ENCODE data around the gene MYOM1.

The MYOM1 gene

GRCh38 chr18:3119401-3120341, 100.1 kb downstream of the MYOM1 start:
- DNase-seq (ENCODE audit: low read depth, low spot score), result no peak

DNA sequence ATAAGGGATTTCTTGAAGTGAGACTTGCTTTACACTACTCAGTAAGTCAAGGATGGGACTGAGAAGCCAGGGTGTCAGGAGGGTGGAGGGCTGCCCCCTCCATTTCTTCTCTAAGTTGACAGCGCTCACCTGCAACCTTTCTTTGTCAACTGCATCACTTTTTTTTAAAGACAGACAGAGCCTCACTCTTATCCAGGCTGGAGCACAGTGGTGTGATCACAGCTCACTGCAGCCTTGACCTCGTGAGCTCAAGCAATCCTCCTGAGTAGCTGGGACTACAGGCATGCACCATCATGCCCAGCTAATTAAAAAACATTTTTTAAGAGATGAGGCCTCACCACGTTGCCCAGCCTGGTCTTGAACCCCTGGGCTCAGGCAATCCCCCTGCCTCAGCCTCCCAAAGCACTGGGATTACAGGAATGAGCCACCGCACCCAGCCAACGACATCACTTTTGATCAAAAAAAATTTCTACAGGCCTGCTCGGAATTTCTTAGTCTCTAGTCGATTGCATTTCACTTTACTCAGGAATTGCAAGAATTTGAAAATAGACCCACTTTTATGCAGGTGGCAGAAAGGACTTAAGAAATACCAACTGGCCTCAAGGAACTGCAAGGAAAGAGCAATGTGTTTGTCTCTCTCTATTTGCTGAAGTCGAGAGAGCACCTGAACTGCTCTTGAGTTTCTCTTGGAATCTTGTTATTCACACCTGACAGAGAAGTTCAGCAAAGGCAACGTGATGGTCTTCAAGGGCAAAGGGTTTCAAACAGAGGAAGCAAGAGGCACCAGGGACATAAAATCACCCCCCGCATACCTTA, 101.4 kb downstream of the MYOM1 start:
- DNase-seq (ENCODE audit: low read depth, low spot score), result no peak

DNA sequence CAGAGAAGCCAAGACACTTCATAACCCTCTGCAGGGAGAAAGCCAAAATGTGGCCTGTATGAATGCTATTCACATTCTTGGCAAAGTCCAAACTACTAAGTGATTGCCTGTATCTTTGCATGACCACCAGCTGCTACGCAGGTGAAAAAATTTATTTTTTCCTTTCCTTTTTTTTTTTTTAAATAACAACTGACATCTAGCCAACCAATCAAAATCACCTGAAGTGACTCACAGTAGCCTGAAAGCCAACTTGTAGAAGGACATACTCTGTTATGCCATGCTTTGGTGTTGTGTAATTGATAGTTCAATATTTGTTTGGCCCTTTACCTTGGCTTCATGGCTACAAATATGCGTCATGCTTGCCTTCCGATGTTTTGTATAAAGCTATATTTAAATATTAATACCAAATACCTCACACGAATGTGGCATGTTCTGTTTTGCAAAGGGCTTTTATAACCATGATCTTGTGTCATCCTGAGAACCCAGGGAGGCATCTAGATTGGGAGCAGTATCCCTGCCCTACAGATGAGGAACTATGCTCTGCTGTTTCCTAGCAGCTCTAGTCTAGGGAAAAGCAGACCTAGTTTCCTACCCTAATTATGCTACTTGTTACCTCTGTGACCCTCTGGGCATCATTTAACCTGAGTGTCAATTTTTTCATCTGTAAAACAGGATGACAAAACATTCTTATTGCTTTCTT, 102.1 kb downstream of the MYOM1 start:
- DNase-seq (ENCODE audit: low read depth, low spot score), result no peak

DNA sequence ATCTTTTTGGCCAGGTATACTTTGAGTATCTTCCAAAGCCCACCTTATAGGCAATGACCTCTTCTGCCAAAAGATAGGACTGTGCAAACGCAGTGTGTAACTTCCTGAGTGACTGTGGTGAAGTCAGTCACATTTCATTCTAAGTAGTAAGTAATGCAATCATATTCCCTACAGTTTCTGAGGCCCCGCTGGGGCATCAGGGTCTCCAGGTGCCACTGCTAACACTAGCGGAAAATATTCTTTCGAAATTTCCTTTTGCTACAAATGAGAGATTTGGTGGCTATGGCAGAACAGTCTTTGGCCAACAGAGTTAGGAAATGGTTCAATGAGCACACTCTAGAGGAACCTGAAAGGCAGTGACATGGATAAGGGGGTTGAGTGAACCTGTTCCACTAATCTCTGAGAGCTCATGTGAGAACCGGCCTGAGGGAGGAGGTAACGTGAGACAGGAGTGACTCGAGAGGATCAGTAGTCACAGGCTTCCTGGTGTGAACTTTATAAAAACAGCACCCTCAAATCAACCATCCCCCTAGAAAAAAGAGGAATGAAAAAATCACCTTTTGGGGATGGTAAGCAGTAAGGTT, 104.2 kb downstream of the MYOM1 start:
- DNase-seq (ENCODE audit: low read depth, low spot score), result no peak

GRCh38 chr18:3114451-3114850, 105.3 kb downstream of the MYOM1 start:
- DNase-seq (ENCODE audit: low read depth, low spot score), result no peak

GRCh38 chr18:3114026-3114425, 105.7 kb downstream of the MYOM1 start:
- DNase-seq (ENCODE audit: low read depth, low spot score), result no peak

GRCh38 chr18:3111523-3112240, 108.1 kb downstream of the MYOM1 start:
- no peak for DNase-seq (ENCODE audit: low read depth, low spot score)

DNA sequence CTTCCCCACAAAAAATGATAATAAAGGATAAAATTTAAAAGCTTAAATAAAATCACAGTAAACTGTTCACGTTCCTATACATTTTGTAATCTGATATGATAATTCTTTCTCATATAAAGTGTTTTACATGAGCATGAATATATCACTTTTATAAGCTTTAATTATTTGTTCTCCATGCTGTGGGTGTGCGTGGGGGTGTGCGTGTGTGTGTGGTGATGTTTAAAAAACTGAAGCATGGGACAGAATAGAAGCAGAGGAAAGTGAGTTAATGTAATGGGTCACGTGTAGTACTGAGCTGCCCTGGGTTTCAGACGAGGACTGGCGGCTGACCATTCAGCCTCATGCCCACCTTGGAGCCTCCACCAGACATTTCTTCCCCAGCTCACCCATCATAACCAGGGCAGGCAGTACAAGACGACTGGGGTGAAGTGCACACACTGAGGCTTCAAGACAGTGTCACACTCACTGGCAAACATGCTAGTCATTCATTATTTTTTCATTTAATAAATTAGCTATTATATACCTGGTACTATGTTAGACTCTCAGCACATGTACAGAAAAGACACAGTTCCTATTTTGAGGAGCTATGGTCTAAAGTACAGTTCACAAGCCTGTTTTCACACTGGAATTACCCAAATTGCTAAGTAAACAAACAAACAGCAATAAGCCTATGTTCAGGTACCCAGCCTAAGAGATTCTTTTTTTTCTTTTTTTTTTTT, 109.6 kb downstream of the MYOM1 start:
- no peak for DNase-seq (ENCODE audit: low read depth, low spot score)

- DNase-seq (ENCODE audit: low read depth, low spot score), result peak; percentile 68
Observed at GRCh38 chr18:3107740-3108151, 112.0 kb downstream of the MYOM1 start.

DNA sequence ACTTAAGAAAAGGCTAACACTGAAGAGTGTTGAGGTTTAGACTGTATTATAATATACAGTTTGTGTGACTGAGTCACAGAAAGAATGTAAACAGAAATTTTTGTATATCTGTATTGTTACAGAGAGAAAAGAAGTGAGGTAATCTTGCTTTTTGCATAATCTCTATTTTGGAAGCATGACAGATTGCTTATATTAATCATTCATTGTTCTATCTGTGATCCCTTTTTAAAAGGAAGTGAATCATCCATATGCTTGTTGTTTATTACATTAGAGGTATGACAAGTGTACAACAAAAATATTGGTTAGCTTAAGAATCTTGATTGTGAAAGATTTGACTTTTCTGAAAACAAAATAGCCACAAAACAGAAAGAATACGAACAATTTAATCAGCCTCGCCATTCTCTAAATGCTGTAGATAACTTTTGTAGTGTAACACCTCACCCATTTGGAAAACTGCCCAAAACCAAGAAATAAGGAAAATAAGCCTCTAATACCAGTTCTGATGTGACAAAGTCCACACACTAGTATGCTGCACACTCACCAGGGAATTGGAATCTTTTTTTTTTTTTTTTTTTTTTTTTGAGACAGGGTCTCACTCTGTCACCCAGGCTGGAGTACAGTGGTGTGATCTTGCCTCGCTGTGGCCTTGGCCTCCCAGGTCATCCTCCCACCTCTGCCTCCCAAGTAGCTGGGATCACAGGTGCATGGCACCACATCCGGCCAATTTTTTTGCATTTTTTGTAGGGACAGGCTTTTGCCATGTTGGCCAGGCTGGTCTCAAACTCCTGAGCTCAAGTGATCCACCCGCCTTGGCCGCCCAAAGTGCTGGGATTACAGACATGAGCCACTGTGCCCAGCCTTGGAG, 115.3 kb downstream of the MYOM1 start:
- DNase-seq (ENCODE audit: low read depth, low spot score), result no peak

GRCh38 chr18:3103576-3103975, 116.2 kb downstream of the MYOM1 start:
- no peak for DNase-seq (ENCODE audit: low read depth, low spot score)

- no peak for DNase-seq (ENCODE audit: low read depth, low spot score)
Observed at GRCh38 chr18:3102983-3103382, 116.8 kb downstream of the MYOM1 start.

DNA sequence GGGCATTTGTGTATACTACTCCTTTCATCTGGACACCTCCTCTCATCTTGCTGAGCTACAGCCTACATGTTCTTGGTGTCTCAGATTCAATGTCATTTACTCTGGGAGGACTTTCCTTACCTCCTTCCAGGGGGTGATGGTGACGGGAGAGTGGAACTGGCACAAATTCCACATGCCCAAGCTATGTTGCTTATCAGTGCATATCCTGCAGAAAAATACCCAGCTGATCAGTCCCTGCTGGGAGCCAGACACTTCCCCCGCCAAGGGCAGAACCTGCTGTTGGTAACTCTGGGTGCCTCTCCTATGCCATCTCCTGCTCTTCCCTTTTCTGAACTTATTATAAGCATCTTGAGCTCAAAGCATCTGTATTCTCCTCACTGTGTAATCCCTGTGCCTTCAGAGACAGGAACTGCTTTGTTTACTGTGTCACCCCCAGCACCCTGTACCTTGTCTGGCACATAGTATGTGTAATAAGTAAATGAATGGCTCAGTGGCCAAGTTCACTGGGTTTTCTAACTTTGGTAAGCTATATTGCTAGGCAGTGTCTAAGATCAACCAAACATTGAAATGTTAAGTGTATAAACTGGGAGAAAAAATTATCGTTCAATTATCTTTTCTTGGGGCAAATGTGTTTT, 119.2 kb downstream of the MYOM1 start:
- DNase-seq (ENCODE audit: low read depth, low spot score), result no peak

GRCh38 chr18:3099327-3099726, 120.4 kb downstream of the MYOM1 start:
- DNase-seq (ENCODE audit: low read depth, low spot score), result no peak

GRCh38 chr18:3097082-3097481, 122.7 kb downstream of the MYOM1 start:
- no peak for DNase-seq (ENCODE audit: low read depth, low spot score)

GRCh38 chr18:3095921-3096320, 123.8 kb downstream of the MYOM1 start:
- no peak for DNase-seq (ENCODE audit: low read depth, low spot score)

DNA sequence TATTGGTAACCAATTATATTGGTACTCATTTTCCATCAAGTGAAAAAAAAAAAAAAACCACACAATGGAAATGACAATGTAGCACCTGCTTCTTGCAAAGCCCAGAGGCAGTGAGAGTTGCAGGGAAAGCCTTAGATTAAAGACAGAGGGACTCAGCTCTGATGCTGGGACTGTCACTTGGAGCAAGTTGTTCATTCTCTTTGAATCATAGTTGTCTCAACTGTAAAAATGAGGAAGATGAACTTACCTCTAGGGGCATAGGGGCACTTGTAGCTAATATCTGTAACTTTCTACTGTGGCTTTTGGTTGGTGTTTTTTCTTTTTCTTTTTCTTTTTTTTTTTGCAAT, 125.5 kb downstream of the MYOM1 start:
- no peak for DNase-seq (ENCODE audit: low read depth, low spot score)

DNA sequence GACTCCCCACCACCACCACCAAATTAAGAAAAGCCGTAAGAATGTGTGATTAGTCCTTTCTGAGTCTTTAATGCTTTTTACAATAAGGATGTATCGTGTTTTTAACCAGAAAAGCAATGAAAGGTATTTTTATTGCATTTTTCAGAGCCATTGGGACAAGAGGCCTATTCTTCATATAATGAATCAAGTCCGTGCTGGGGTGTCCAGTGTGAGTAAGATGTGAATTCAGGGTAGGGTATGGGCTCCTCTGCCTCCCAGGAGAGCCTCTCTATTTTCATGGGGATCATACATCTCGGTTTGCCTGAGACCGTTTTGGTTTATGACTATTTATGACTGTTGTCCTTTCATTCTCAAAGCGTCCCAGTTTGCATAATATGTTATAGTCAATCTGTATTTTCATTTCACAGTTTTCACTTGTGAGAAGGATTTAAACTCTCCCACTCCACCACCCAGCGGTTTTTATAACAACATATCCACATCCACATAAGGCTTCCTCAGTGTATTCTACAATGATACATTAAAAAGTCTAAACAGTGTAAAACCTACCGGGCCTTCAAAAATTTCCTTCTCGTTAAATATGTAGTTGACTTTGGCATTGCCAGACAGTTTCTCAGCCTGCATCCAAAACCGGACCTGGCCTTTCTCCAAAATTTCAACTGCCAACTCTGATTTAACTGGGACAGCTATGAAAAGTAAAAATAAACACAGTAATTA, 126.0 kb downstream of the MYOM1 start:
- no peak for DNase-seq (ENCODE audit: low read depth, low spot score)

Data from ELF-1 (cell line).